Activated CD4-positive, CD25-positive, alpha-beta regulatory T cell treated with anti-CD3 and anti-CD28 coated beads, Interleukin-2, amount 50 U/mL, for 16 hours (primary cell): ENCODE measurements around the gene ASTN1.
"Not testable (repeated sequence)": the region's sequence is repeated elsewhere in the genome, so short reads cannot be mapped to it uniquely, and the experiment has no call there.

Source experiments
- DNase-seq: peaks from one replicate; pipeline ENCODE4 v3.0.0-alpha.2; 2020; ENCODE audit warnings: low read depth, low spot score

The ASTN1 gene

DNA sequence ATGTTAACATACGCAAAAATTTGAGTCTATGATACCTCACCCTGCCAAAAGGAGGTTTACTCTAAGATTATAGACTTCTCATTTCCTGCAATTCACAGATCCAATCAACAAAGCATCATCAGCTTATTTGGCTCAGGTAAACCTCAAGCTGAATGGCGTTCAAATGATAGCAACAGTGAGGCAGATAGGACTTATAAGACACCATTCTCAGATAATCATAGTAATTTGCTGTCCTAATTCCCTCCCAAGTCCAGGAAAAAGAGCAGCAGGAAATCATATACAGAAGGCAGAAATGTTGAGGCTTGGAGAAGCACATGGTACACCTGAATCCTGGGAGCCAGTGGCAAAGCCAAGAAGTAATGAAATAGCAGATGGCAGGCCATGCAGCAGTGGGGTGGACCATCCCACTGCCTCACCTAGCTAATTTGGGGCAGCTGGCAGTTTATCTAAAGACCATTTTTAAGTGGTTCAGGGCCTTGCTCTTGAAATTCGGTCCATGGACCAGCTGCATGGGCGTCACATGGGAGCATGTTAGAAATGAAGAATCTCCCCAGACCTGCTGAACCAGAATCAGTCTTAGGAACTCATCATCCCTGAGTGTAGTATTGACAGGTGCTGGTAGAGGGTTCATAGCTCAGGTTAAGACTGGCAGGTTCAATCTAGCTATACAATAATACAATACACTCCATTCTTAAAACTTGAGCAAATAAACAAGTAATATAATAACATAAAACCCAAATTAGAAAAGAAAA lies 57.7 kb downstream of the ASTN1 start:
- no peak for DNase-seq

- DNase-seq, result no peak
Observed at GRCh38 chr1:177106196-177106595, 58.3 kb downstream of the ASTN1 start.

GRCh38 chr1:177103005-177103852 lies 61.3 kb downstream of the ASTN1 start:
- no peak for DNase-seq

GRCh38 chr1:177092001-177092400 lies 72.5 kb downstream of the ASTN1 start:
- no peak for DNase-seq

DNA sequence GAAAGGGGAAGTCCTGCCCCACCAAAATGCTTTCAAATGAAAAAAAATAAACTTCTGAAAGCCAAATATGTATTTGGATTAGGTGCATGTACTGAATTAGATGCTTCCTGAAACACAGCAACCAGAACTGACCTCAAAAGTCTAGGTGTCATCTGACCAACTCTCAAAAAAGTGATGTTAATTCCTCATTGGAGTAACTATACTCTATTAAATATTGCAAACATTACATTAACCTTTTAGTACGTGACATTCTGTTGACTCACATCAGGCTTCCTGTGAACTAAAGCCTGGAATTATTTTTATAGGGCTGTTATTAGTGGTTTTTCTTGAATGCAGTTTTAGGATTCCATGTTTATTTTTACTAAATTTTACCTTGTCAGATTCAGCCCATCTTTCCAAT lies 73.5 kb downstream of the ASTN1 start:
- DNase-seq, result no peak

DNA sequence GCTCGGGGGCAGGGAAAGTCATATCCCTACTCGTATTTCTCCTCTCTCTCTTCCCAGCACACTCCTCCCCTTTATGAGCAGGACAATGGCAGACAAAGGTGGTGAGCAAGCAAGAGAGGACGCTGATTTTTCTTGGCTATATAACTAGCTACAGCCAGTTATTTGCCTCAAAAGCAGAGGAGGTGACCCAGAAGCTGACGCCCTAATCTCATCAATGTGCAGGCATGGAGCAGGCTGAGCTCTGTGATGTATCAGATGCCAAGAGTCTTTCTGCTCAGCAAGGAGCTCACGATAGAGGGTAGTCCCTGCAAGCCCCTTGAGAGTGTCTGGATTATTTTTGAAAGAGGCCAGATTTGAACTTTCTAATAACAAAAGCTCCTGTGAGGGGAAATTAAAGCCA lies 75.5 kb downstream of the ASTN1 start:
- no peak for DNase-seq

DNA sequence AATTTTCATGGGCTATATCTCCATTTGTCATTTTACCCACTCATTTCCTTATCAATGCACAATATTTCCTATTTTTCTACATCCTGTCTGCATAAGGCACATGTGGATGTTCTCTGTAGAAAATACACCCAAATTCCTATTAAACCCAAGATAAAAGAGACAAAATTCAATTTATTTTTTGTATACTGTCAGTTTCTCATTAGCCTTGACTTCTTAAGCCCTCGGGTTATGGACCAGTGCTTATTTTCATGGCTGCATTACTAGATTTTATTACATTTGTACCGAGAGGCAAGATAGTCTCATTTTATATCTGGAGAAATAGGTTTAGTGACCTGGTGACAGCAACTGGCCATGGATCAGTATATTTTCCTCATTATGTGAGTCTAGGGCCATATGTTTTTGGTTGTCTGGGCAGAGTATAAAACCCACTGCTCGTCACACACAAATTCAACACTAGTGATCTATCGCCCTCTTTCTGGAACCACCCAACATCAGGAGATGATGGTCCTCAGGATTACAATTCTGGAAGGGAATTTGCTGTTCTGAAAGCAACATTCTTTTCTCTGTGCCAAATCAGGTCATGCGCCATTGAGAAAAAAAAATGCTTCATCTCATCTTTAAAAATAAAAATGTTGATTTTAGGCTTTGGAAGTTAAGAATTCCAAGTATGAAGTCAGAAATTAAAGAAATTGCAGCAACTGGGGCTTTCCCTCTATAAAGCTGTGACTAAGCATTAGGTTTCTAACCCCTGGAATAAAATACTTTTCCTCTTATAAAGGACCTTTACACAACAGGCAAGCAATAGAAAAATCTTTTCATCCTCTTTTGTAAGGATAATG lies 81.4 kb downstream of the ASTN1 start:
- DNase-seq, result no peak

DNA sequence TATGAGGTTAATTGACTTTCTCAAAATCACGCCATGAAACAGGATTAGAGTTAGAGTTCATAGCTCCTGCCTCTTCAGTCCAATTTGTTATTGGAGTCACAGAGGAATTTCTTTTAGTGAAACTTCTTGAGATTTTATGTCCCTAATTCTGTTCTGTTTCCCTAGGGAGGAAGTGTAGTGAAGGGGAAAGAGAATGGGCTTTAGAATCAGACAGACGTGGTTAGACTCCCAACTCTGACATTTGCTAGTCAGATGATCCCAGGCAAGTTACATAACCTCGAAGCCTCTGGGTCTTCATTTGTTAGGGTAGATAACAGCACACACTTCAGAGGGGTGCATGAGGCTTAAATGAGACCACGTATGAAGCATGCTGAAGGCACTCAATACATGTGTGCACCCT lies 83.9 kb downstream of the ASTN1 start:
- DNase-seq, result no peak

DNA sequence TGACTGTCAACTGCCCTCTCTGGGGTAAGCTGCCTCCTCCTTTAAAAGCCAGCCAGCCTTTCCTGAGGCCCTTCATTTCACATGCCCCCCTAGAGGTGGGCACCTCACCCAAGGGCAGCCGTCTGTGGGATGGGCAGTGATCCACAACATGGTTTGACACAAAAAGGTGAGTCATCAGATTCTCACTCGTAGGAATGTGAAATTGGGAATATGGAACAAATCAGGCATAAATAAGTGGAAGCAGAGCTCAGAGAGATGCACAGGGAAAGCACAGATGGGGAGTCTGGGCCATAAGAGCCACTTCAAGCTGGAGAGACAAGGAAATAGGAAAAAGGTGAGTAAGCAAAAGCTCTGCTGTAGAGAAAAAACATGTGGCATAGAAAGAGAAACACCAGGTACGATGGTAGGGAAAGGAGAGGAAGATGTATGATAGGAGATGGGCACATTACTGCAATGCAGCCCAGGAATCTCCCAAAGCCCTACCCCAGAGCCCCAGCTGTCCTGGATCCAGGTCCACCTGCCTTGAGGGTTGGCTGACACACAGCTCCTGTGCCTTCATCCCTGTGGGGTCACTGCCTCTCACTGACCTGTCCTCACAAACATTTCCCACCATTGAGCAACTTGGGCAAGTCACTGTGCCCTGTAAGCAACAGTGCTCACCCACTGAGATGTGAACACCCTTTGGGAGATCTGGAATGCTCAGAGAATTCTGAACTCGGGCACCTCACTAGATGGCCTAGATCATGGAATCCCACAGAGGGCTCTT lies 86.6 kb downstream of the ASTN1 start:
- DNase-seq, result no peak

DNA sequence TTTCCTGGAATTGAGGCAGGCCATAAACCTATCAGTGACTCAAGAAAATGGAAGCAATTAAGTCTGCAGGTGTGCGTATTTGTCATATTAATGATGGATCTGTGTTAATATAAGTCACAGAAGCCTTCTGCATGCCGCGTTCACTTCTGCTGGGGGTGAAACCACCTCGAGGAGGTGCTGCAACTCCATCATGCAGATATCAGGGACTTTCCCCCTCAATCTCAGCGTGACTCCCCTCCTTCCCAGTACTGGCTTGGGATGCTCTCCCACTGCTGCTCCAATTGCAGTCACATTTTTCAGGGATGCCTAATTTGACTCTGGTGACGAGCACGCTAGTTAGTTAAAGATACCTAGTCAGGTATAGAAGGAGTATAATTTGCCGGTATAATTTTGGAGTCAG lies 87.5 kb downstream of the ASTN1 start:
- no peak for DNase-seq

DNA sequence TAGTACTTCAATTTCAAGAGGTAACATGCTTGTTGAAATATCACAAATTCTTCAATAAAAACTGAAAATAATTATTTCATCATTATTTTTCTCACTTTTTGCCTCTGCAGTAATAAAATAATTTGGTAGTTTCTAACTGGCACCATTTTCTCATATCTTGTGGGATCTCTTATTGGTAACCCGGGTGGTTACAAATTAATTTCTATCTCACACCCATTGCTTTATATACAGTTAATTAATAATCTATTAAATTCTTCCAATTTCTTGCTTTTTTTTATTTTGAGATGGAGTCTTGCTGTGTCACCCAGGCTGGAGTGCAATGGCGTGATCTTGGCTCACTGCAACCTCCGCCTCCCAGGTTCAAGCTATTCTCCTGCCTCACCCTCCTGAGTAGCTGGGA lies 89.7 kb downstream of the ASTN1 start:
- DNase-seq, result not testable (repeated sequence)

- no peak for DNase-seq
Observed at GRCh38 chr1:177069490-177069889, 95.0 kb downstream of the ASTN1 start.

DNA sequence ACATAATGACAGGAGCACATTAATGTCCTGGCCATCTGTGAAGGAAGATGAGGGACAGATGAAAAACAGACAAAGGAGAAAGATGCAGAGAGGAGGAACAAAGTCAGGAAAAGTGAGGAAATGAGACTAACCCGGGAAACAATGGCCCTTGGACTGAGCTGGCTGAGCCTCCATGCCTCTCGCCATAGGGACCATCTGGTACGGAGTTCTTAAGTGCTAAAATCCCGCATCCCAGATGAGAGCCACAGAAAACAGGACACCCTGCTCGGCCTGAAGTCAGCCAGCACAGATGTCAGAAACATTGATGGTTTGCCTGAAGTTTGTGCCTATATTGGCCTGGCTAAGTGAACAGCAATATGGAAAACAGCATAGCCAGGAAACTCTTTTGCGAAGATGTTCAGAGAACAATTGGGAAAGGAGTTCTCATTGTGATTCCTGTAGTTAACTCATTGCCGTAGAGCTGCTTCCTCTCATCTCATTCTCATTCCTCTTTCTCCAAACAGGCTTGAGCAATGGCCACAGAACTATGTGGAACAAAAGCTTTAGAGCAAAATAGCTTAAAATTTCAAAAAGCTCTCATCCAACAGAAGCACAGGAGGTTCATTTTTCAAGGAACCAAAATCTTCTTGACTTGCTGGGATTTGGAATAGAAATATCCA lies 96.6 kb downstream of the ASTN1 start:
- DNase-seq, result no peak

GRCh38 chr1:177065430-177065829 lies 99.1 kb downstream of the ASTN1 start:
- no peak for DNase-seq

- DNase-seq, result no peak
Observed at GRCh38 chr1:177063648-177064047, 100.9 kb downstream of the ASTN1 start.

- no peak for DNase-seq
Observed at GRCh38 chr1:177054542-177054941, 110.0 kb downstream of the ASTN1 start.

GRCh38 chr1:177053648-177054047 lies 110.9 kb downstream of the ASTN1 start:
- no peak for DNase-seq

DNA sequence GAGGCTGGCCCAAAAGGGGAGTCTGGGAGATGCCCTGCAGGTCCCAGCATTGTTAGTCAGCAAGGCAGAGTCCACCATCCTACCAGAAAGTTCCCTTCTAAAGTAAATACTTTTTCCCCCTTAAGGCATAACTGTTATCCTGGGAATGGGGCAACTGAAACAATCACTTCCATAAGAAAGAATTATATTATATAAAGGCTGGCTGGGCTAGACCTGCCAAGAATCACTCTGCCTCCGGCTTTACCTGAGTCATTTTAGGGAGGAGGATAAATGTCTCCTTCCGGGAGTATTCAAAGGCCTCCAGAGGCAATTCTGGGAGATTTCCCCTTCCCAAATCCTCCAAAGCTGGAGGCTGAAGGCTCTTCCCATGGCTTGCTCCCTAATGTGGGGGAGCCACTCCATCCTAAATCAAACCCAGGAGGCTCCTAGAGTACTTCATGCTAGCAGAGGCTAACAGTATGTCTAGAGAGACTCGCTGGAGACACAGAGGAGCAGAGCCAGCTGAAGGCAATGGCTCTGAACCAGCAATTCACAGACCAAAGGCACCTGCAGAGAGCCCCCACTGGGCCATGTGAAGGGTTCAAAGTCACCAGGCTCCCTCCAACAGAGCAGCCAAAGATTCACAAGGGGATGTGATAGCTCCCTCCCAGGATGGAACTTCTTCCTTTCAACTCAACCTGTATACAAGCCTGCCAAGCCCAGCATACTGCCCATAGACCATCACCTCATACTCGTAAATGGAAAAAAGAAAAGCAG lies 116.0 kb downstream of the ASTN1 start:
- no peak for DNase-seq

- no peak for DNase-seq
Observed at GRCh38 chr1:177045151-177045550, 119.4 kb downstream of the ASTN1 start.

- DNase-seq, result no peak
Observed at GRCh38 chr1:177044390-177044789, 120.1 kb downstream of the ASTN1 start.
